ENCODE data around the gene PHF3.

The PHF3 gene

GRCh38 chr6:63706630-63707029 lies 71.0 kb downstream of the PHF3 start:
- H3K27ac ChIP-seq (ENCODE audit: insufficient read depth, low read depth, low read length, poor library complexity, severe bottlenecking), result no peak overlapping the region
- WGBS, 2 experiments, result 91 to 94% methylated on average over 2 of the region's 2 CpGs
- H3K9me3 ChIP-seq (ENCODE audit: control insufficient read depth, low read length), result no peaks in the 10 kb centered on the region
- no peaks in the 10 kb centered on the region for H3K4me1 ChIP-seq (ENCODE audit: control insufficient read depth, insufficient read depth, low read length)
- peaks cover 47% of the 10 kb centered on the region for H3K36me3 ChIP-seq (ENCODE audit: control insufficient read depth, insufficient read depth, low read length)
- no peaks in the 10 kb centered on the region for H3K27me3 ChIP-seq (ENCODE audit: control insufficient read depth, insufficient read depth, low read length, poor library complexity, severe bottlenecking)
- H3K4me3 ChIP-seq (ENCODE audit: insufficient read depth, low read depth, low read length), result no peak overlapping the region

- peaks cover 58% of the 10 kb centered on the region for H3K36me3 ChIP-seq (ENCODE audit: control insufficient read depth, insufficient read depth, low read length)
- H3K4me1 ChIP-seq (ENCODE audit: control insufficient read depth, insufficient read depth, low read length), result no peaks in the 10 kb centered on the region
- no peak overlapping the region for H3K27ac ChIP-seq (ENCODE audit: insufficient read depth, low read depth, low read length, poor library complexity, severe bottlenecking)
- no peaks in the 10 kb centered on the region for H3K27me3 ChIP-seq (ENCODE audit: control insufficient read depth, insufficient read depth, low read length, poor library complexity, severe bottlenecking)
- no peak overlapping the region for H3K4me3 ChIP-seq (ENCODE audit: insufficient read depth, low read depth, low read length)
- H3K9me3 ChIP-seq (ENCODE audit: control insufficient read depth, low read length), result no peaks in the 10 kb centered on the region
- WGBS, 2 experiments, result 100% methylated on average over 1 of the region's 1 CpG; no CpG with 5 or more reads in 1 of the 2 experiments
These were observed 73.0 kb downstream of the PHF3 start for GRCh38 chr6:63708631-63709030.

- Histone ChIP-seq H3K27ac (ENCODE audit: insufficient read depth, low read depth, low read length, poor library complexity, severe bottlenecking) (no peak overlapping the region), H3K36me3 (ENCODE audit: control insufficient read depth, insufficient read depth, low read length) (peaks cover 54% of the 10 kb centered on the region), H3K9me3 (ENCODE audit: control insufficient read depth, low read length) (no peaks in the 10 kb centered on the region), H3K4me3 (ENCODE audit: insufficient read depth, low read depth, low read length) (no peak overlapping the region), H3K27me3 (ENCODE audit: control insufficient read depth, insufficient read depth, low read length, poor library complexity, severe bottlenecking) (no peaks in the 10 kb centered on the region), H3K4me1 (ENCODE audit: control insufficient read depth, insufficient read depth, low read length) (no peaks in the 10 kb centered on the region)
These were observed 73.5 kb downstream of the PHF3 start for GRCh38 chr6:63709148-63709547.

- H3K27ac ChIP-seq (ENCODE audit: insufficient read depth, low read depth, low read length, poor library complexity, severe bottlenecking), result no peak overlapping the region
- no peaks in the 10 kb centered on the region for H3K9me3 ChIP-seq (ENCODE audit: control insufficient read depth, low read length)
- H3K27me3 ChIP-seq (ENCODE audit: control insufficient read depth, insufficient read depth, low read length, poor library complexity, severe bottlenecking), result no peaks in the 10 kb centered on the region
- H3K36me3 ChIP-seq (ENCODE audit: control insufficient read depth, insufficient read depth, low read length), result peaks cover 36% of the 10 kb centered on the region
- 95 to 96% methylated on average over 6 of the region's 6 CpGs for WGBS, 2 experiments
- H3K4me3 ChIP-seq (ENCODE audit: insufficient read depth, low read depth, low read length), result no peak overlapping the region
- H3K4me1 ChIP-seq (ENCODE audit: control insufficient read depth, insufficient read depth, low read length), result no peaks in the 10 kb centered on the region
These were observed 77.7 kb downstream of the PHF3 start for GRCh38 chr6:63713332-63713731.

GRCh38 chr6:63714091-63714490 lies 78.5 kb downstream of the PHF3 start:
- Histone ChIP-seq H3K36me3 (ENCODE audit: control insufficient read depth, insufficient read depth, low read length) (peaks cover 35% of the 10 kb centered on the region), H3K27me3 (ENCODE audit: control insufficient read depth, insufficient read depth, low read length, poor library complexity, severe bottlenecking) (no peaks in the 10 kb centered on the region), H3K27ac (ENCODE audit: insufficient read depth, low read depth, low read length, poor library complexity, severe bottlenecking) (no peak overlapping the region)

GRCh38 chr6:63716169-63716568 lies 80.6 kb downstream of the PHF3 start:
- 92 to 95% methylated on average over 1 to 2 of the region's 2 CpGs for WGBS, 2 experiments
- H3K4me3 ChIP-seq (ENCODE audit: insufficient read depth, low read depth, low read length), result no peak overlapping the region
- H3K36me3 ChIP-seq (ENCODE audit: control insufficient read depth, insufficient read depth, low read length), result peaks cover 19% of the 10 kb centered on the region

More at GRCh38 chr6:63714091-63714490, 78.5 kb downstream of the PHF3 start:
- no peak overlapping the region for H3K4me3 ChIP-seq (ENCODE audit: insufficient read depth, low read depth, low read length)
- H3K4me1 ChIP-seq (ENCODE audit: control insufficient read depth, insufficient read depth, low read length), result no peaks in the 10 kb centered on the region
- H3K9me3 ChIP-seq (ENCODE audit: control insufficient read depth, low read length), result no peaks in the 10 kb centered on the region

GRCh38 chr6:63721181-63721580 lies 85.6 kb downstream of the PHF3 start:
- Histone ChIP-seq H3K36me3 (ENCODE audit: control insufficient read depth, insufficient read depth, low read length) (no peaks in the 10 kb centered on the region), H3K27me3 (ENCODE audit: control insufficient read depth, insufficient read depth, low read length, poor library complexity, severe bottlenecking) (no peaks in the 10 kb centered on the region), H3K4me1 (ENCODE audit: control insufficient read depth, insufficient read depth, low read length) (no peaks in the 10 kb centered on the region), H3K27ac (ENCODE audit: insufficient read depth, low read depth, low read length, poor library complexity, severe bottlenecking) (no peak overlapping the region), H3K9me3 (ENCODE audit: control insufficient read depth, low read length) (no peaks in the 10 kb centered on the region), H3K4me3 (ENCODE audit: insufficient read depth, low read depth, low read length) (no peak overlapping the region)
- 67% methylated on average over 1 of the region's 1 CpG; no CpG with 5 or more reads in 1 of the 2 experiments for WGBS, 2 experiments

More at GRCh38 chr6:63716169-63716568, 80.6 kb downstream of the PHF3 start:
- Histone ChIP-seq H3K4me1 (ENCODE audit: control insufficient read depth, insufficient read depth, low read length) (no peaks in the 10 kb centered on the region), H3K27me3 (ENCODE audit: control insufficient read depth, insufficient read depth, low read length, poor library complexity, severe bottlenecking) (no peaks in the 10 kb centered on the region), H3K9me3 (ENCODE audit: control insufficient read depth, low read length) (no peaks in the 10 kb centered on the region), H3K27ac (ENCODE audit: insufficient read depth, low read depth, low read length, poor library complexity, severe bottlenecking) (no peak overlapping the region)

- Histone ChIP-seq H3K4me1 (ENCODE audit: control insufficient read depth, insufficient read depth, low read length) (no peaks in the 10 kb centered on the region), H3K36me3 (ENCODE audit: control insufficient read depth, insufficient read depth, low read length) (no peaks in the 10 kb centered on the region), H3K27me3 (ENCODE audit: control insufficient read depth, insufficient read depth, low read length, poor library complexity, severe bottlenecking) (no peaks in the 10 kb centered on the region), H3K9me3 (ENCODE audit: control insufficient read depth, low read length) (no peaks in the 10 kb centered on the region), H3K27ac (ENCODE audit: insufficient read depth, low read depth, low read length, poor library complexity, severe bottlenecking) (no peak overlapping the region), H3K4me3 (ENCODE audit: insufficient read depth, low read depth, low read length) (no peak overlapping the region)
These were observed 89.1 kb downstream of the PHF3 start for GRCh38 chr6:63724721-63725120.

- Histone ChIP-seq H3K4me3 (ENCODE audit: insufficient read depth, low read depth, low read length) (no peak overlapping the region), H3K9me3 (ENCODE audit: control insufficient read depth, low read length) (no peaks in the 10 kb centered on the region), H3K27ac (ENCODE audit: insufficient read depth, low read depth, low read length, poor library complexity, severe bottlenecking) (no peak overlapping the region), H3K27me3 (ENCODE audit: control insufficient read depth, insufficient read depth, low read length, poor library complexity, severe bottlenecking) (no peaks in the 10 kb centered on the region), H3K36me3 (ENCODE audit: control insufficient read depth, insufficient read depth, low read length) (no peaks in the 10 kb centered on the region), H3K4me1 (ENCODE audit: control insufficient read depth, insufficient read depth, low read length) (no peaks in the 10 kb centered on the region)
These were observed 94.7 kb downstream of the PHF3 start for GRCh38 chr6:63730311-63730710.

GRCh38 chr6:63731930-63732329 lies 96.3 kb downstream of the PHF3 start:
- Histone ChIP-seq H3K27me3 (ENCODE audit: control insufficient read depth, insufficient read depth, low read length, poor library complexity, severe bottlenecking) (no peaks in the 10 kb centered on the region), H3K27ac (ENCODE audit: insufficient read depth, low read depth, low read length, poor library complexity, severe bottlenecking) (no peak overlapping the region), H3K4me1 (ENCODE audit: control insufficient read depth, insufficient read depth, low read length) (no peaks in the 10 kb centered on the region), H3K4me3 (ENCODE audit: insufficient read depth, low read depth, low read length) (no peak overlapping the region), H3K9me3 (ENCODE audit: control insufficient read depth, low read length) (no peaks in the 10 kb centered on the region), H3K36me3 (ENCODE audit: control insufficient read depth, insufficient read depth, low read length) (no peaks in the 10 kb centered on the region)
- 89 to 91% methylated on average over 3 of the region's 3 CpGs for WGBS, 2 experiments

GRCh38 chr6:63732336-63732735 lies 96.7 kb downstream of the PHF3 start:
- Histone ChIP-seq H3K4me1 (ENCODE audit: control insufficient read depth, insufficient read depth, low read length) (no peaks in the 10 kb centered on the region), H3K27ac (ENCODE audit: insufficient read depth, low read depth, low read length, poor library complexity, severe bottlenecking) (no peak overlapping the region), H3K9me3 (ENCODE audit: control insufficient read depth, low read length) (no peaks in the 10 kb centered on the region), H3K27me3 (ENCODE audit: control insufficient read depth, insufficient read depth, low read length, poor library complexity, severe bottlenecking) (no peaks in the 10 kb centered on the region), H3K4me3 (ENCODE audit: insufficient read depth, low read depth, low read length) (no peak overlapping the region), H3K36me3 (ENCODE audit: control insufficient read depth, insufficient read depth, low read length) (no peaks in the 10 kb centered on the region)
- WGBS, 2 experiments, result 92 to 97% methylated on average over 2 of the region's 2 CpGs

Measured in ectodermal cell (in vitro differentiated cells).